NCI-H226 (cell line): ENCODE data around the gene GOLGA6D.
A peak's percentile ranks its signal among the peaks of the same experiment; 100 is the strongest.
"Not testable (repeated sequence)": the region's sequence is repeated elsewhere in the genome, so short reads cannot be mapped to it uniquely, and the experiment has no call there.

Experiments used
- DNase-seq: peaks from one replicate; pipeline ENCODE4 v3.0.0-alpha.2; 2015

GOLGA6D gene

GRCh38 chr15:75335313-75335704 lies 52.7 kb downstream of the GOLGA6D start:
- DNase-seq = no peak

DNA sequence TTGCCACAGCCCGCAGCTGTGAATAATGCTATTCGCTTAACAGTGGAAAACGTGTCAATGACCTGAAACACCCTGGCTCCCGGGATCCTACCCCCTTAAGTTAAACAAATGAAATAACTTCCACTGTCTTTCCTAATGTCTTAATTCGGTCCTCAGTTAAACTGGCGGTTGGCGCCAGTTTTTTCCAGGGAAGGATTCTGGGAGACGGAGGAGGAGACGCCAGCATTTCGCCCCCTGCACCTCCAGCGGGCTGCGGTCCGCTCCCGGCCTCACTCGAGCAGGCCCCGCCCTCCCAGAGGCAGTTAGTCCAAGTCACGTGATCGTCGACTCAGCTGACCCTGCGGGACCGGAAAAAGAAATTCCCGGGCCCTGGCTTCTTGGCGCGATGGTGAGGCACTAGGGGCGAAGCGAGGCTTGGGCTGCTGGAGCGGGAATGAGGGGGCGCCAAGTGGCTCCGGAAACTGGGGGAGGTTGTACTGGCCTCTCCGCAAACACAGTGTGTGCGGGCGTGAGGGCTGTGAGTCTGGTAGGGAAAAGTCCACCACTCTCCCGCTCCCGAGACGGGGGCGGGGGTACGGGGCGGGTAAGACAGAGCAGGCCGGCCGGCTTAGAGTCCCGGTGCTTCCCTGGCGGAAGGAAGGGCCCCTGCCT lies 53.2 kb downstream of the GOLGA6D start, which contains the start of gene COMMD4:
TSS of gene COMMD4 (plus strand) at position 359 of the 651 bp plus-strand sequence. CDS start at position 386, 27 bp downstream.
- peak; percentile 99 for DNase-seq

GRCh38 chr15:75338661-75339240 lies 56.1 kb downstream of the GOLGA6D start:
- DNase-seq = no peak

DNA sequence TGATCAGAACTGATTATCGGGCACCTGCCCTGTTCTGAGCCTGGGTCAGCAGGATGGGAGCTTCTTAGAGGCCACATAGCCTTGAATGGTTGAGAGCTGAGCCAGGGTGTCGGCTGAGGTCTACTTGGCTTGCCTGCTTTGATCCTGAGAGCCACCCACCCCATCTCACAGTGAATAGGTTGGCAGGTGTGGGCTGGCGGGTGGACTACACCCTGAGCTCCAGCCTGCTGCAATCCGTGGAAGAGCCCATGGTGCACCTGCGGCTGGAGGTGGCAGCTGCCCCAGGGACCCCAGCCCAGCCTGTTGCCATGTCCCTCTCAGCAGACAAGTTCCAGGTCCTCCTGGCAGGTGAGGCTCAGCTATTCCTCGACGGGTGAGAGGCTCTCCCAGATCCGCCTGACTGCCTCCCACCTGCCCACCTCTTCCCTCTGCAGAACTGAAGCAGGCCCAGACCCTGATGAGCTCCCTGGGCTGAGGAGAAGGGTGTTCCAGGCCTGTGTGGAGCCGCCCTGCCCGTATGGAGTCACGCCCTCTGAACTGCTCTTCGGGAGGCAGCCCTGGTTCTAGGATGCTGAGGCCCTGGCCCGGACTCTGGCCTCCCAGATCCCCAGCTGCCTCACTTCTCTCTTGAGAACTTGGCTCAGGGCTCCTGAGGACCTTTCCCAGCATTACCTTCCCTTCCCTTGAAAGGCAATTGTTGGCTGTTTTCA lies 57.1 kb downstream of the GOLGA6D start:
- no peak for DNase-seq

DNA sequence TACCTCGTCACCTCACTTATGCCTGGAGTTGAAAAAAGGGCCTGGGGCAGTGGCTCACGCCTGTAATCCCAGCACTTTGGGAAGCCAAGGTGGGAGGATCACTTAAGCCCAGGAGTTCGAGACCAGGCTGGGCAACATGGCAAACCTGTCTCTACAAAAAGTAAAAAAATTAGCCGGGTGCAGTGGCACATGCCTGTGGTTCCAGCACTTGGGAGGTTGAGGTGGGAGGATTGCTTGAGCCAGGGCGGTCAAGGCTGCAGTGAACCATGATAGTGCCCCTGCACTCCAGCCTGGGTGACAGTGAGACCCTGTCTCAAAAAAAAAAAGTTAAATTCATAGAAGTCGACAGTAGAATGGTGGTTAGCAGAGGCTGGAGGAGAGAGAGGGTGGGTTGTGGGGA lies 59.6 kb downstream of the GOLGA6D start:
- no peak for DNase-seq

DNA sequence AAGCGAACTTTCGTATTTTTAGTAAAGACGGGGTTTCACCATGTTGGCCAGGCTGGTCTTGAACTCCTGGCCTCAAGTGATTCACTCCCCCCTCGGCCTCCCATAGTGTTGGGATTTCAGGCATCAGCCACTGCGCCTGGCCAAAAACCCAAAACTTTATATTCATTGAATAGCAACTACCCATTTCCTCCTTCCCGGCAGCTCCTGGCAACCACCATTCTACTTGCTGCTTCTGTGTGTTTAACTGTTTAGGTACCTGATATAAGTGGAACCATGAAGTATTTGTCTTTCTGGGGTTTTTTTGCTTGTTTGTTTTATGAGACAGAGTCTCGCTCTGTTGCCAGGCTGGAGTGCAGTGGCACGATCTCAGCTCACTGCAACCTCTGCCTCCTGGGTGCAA lies 61.3 kb downstream of the GOLGA6D start:
- DNase-seq = not testable (repeated sequence)
